Astrocyte of the spinal cord (primary cell): ENCODE measurements around the gene GRIN2A.

Experiments used
- DNase-seq: peaks from one replicate; pipeline ENCODE4 v3.0.0; 2011; ENCODE audit warnings: low read depth, low spot score
- H3K4me3 ChIP-seq: 2 replicates; pipeline ENCODE4 v1.5.1; 2011; ENCODE audit warnings: low read depth, mild to moderate bottlenecking, low read length, moderate library complexity
- in situ Hi-C: cut with HindIII; loops from 2 replicates; pipeline ENCODE4 v1.10.0; 2017; ENCODE audit warnings: low sequenced_read_pairs
- TF ChIP-seq, protein P1 (sequence below): IDR thresholded peaks from 2 replicates; pipeline ENCODE4 v1.5.1; 2012; ENCODE audit warnings: low read depth, mild to moderate bottlenecking, low read length, inconsistent platforms

GRIN2A gene

DNA sequence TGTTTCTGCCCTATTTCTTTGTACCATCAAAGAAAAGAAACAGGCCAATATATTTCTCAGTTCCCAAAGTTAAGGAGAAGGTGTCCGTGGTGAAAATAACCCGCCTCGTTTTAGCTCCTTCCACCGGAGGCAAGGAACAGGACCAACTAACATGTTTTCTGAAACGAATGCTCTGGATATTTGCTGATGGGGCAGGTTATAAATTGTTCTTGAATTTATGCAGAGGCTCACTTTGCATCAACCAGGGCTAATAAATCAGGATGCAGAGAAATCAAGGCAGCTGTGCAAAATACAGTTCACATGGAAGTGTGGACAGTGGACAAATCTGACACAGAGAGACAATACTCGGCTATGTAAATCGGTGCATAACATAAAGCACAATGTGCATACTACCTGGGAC is 189.8 kb downstream of the GRIN2A start:
- no peak overlapping the region for H3K4me3 ChIP-seq
- in situ Hi-C loops, result no loop called here
- DNase-seq, result no peak
- TF ChIP-seq, protein P1, sequence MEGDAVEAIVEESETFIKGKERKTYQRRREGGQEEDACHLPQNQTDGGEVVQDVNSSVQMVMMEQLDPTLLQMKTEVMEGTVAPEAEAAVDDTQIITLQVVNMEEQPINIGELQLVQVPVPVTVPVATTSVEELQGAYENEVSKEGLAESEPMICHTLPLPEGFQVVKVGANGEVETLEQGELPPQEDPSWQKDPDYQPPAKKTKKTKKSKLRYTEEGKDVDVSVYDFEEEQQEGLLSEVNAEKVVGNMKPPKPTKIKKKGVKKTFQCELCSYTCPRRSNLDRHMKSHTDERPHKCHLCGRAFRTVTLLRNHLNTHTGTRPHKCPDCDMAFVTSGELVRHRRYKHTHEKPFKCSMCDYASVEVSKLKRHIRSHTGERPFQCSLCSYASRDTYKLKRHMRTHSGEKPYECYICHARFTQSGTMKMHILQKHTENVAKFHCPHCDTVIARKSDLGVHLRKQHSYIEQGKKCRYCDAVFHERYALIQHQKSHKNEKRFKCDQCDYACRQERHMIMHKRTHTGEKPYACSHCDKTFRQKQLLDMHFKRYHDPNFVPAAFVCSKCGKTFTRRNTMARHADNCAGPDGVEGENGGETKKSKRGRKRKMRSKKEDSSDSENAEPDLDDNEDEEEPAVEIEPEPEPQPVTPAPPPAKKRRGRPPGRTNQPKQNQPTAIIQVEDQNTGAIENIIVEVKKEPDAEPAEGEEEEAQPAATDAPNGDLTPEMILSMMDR, result no peak

DNA sequence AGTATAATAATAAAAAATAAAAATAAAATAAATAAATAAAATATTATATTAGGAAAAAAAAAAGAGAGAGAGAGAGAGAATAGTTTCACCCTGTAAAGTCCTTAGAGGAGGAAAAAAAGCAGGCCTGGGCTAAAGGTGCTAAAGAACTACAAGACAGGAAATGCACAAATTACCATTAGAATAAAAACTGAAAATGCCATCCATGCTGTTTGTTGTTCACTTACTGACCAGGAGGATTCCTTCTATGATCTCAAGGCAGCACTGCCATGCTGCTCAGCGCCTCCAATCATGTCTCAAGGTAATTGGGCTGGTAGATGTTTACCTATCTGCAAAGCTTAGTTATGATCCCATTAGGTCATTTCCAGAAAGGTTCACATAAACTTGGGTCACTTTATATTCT is 201.2 kb downstream of the GRIN2A start:
- in situ Hi-C loops, result no loop called here
- TF ChIP-seq, protein P1, result no peak
- DNase-seq, result no peak
- H3K4me3 ChIP-seq, result no peak overlapping the region

DNA sequence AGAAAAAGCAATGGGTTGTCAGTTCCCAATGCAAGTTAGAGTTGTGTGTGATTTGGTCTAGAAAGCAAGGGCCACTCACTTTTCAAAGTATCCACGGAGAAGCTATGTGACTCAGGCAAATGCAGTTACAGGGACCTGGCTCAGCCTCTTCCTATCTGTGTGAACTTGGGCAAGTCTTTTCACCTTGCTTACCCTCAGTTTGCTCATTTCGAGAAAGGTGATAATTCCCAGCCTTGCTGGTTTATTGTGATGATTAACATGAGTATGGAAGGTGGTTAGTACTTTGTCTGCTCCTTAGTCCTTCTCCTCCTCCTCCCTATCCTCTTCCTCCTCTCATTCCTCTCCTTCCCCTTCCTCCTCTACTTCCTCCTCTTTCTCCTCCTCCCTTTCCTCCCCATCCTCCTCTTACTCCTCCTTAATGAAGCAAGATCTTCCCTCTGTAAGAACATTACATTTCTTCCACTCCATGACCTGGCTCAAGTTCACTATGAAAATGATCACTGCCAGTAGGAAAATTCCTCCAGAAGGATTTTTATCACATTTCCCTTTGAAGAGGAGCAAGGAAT is 204.0 kb downstream of the GRIN2A start:
- DNase-seq, result no peak
- no peak overlapping the region for H3K4me3 ChIP-seq
- TF ChIP-seq, protein P1, result no peak
- in situ Hi-C loops, result no loop called here

DNA sequence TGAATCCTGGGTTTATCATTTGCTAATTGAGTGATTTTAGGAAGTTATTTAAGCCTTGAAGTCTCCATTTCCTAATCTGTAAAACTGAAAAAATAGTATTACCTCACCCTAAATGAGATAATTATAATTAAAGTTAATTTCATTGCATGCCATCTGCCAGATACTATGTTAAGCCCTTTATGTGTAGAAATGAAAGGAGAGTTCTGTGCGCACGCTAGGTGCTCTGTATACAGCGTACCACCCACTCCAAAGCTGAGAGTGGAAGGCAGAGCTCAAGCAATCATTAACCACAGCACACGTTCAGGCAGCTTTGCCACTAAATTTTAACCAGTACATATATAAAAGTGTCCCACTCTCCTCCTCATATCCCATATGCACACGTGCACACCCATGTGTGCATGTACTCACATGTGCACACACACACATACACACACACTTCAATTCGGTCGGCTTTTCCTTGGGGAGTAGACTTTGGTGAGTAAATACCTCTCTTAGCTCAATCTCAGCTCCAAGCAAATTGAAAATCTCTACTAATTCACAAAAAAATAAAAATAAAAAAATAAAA is 204.8 kb downstream of the GRIN2A start:
- H3K4me3 ChIP-seq, result no peak overlapping the region
- TF ChIP-seq, protein P1, result no peak
- DNase-seq, result no peak
- in situ Hi-C loops, result no loop called here

DNA sequence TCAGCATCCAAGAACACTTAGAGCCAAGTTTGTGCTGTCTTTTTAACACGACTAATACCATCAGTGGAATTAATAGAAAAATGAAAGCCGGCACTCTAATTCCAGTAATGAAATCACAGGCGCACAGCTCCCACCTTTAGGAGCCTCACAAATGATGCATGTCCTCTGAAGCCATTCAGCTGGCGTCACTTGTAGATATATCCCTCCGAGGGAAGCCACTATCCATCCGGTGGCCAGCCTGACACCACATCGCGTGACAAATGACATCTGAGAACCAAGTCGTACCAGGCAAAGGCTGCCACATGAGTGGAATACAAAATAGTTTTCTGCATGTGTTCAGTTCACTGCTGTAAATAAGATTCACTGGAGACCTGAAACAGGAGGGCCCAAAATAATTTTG is 205.6 kb downstream of the GRIN2A start:
- H3K4me3 ChIP-seq, result no peak overlapping the region
- TF ChIP-seq, protein P1, result no peak
- in situ Hi-C loops, result no loop called here
- no peak for DNase-seq

DNA sequence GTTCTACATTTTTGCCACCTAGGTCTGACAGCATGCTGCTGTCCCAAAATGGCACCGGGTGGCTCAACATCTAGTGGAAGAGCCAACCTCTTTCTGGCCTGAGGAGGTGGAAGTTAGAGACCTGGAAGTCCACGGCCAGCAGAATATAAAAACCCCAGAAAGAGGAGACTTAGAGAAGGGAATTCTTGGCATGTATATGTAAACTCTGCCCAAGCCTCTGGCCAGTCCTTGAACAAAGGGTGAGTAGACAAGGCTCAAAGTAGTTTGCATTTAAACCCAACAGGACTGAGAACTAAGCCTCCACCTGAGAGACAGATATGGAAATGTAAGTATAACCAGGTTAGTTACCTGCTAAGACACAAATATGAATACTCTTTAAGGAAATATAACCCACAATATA is 210.3 kb downstream of the GRIN2A start:
- no peak for DNase-seq
- H3K4me3 ChIP-seq, result no peak overlapping the region
- in situ Hi-C loops, result no loop called here
- TF ChIP-seq, protein P1, result no peak
